Neural cell (in vitro differentiated cells): Measurements from ENCODE around the gene ADRA2A. TPM values are rescaled to one million over a fixed set of nuclear protein-coding genes. Genes with fewer than 3 reads are reported as not detected.

Experiments
- H2AFZ ChIP-seq: fragments of 200-600, 300-800 bp; sonication (generic), shearing (Covaris generic); 2 replicates; pipeline ENCODE4 v1.6.0; 2014; ENCODE audit warnings: low read depth, mild to moderate bottlenecking, antibody characterized with exemption, low read length, moderate library complexity
- H3F3A ChIP-seq: fragments of 200-600 bp; shearing (Covaris generic); 2 replicates; pipeline ENCODE4 v1.6.1; 2016; ENCODE audit warnings: mild to moderate bottlenecking, moderate library complexity, mixed read lengths, antibody characterized with exemption, low read length; ENCODE audit not compliant: insufficient read depth, poor library complexity, severe bottlenecking
- H3K27ac ChIP-seq: fragments of 200-600, 300-800 bp; sonication (generic), shearing (Covaris generic); 2 replicates; pipeline ENCODE4 v1.5.1; 2014; ENCODE audit warnings: mild to moderate bottlenecking, low read length, moderate library complexity
- H3K27me3 ChIP-seq: fragments of 300-800, 200-600 bp; sonication (generic), shearing (Covaris generic); 2 replicates; pipeline ENCODE4 v1.6.0; 2014; ENCODE audit warnings: mild to moderate bottlenecking, low read depth, low read length, moderate library complexity; ENCODE audit not compliant: insufficient read depth
- H3K36me3 ChIP-seq: fragments of 300-800, 200-600 bp; sonication (generic), shearing (Covaris generic); 2 replicates; pipeline ENCODE4 v1.5.1; 2014; ENCODE audit warnings: mild to moderate bottlenecking, antibody characterized with exemption, low read length, moderate library complexity; ENCODE audit not compliant: insufficient read depth
- H3K4me2 ChIP-seq: fragments of 300-800, 200-600 bp; sonication (generic), shearing (Covaris generic); 2 replicates; pipeline ENCODE4 v1.6.0; 2014; ENCODE audit warnings: mild to moderate bottlenecking, low read length
- H3K4me3 ChIP-seq: fragments of 300-800, 200-600 bp; sonication (generic), shearing (Covaris generic); 2 replicates; pipeline ENCODE4 v1.5.1; 2014; ENCODE audit warnings: mild to moderate bottlenecking, low read length, moderate library complexity
- H3K79me2 ChIP-seq: fragments of 200-600 bp; shearing (Covaris generic); replicated peaks from 2 replicates; pipeline ENCODE4 v1.6.0; 2014; ENCODE audit warnings: mild to moderate bottlenecking, low read length, moderate library complexity; ENCODE audit not compliant: insufficient read depth
- H3K9ac ChIP-seq: fragments of 300-800, 200-600 bp; sonication (generic), shearing (Covaris generic); 2 replicates; pipeline ENCODE4 v1.6.1; 2016; ENCODE audit warnings: mild to moderate bottlenecking, low read length, mixed read lengths
- H3K9me2 ChIP-seq: fragments of 200-600 bp; shearing (Covaris generic); 2 replicates; pipeline ENCODE4 v1.6.1; 2016; ENCODE audit warnings: mild to moderate bottlenecking, low read length, mixed read lengths; ENCODE audit not compliant: insufficient read depth
- H3K9me3 ChIP-seq: fragments of 200-600, 300-800 bp; sonication (generic), shearing (Covaris generic); 2 replicates; pipeline ENCODE4 v1.6.1; 2016; ENCODE audit warnings: mild to moderate bottlenecking, mixed run types, low read length, moderate library complexity, mixed read lengths
- H4K20me1 ChIP-seq: fragments of 200-600 bp; shearing (Covaris generic); 2 replicates; pipeline ENCODE4 v1.6.1; 2016; ENCODE audit warnings: mild to moderate bottlenecking, mixed run types; ENCODE audit not compliant: insufficient read depth
- EP300 ChIP-seq: fragments of 450-650 bp; conservative IDR thresholded peaks from 2 replicates; pipeline ENCODE4 v1.6.1; 2014; ENCODE audit warnings: antibody characterized with exemption, mild to moderate bottlenecking, moderate library complexity; ENCODE audit not compliant: poor library complexity, severe bottlenecking
- EZH2 ChIP-seq: fragments of 200-600, 300-800 bp; shearing (Covaris generic), sonication (generic); IDR thresholded peaks from 2 replicates; pipeline ENCODE4 v1.6.1; 2014; ENCODE audit warnings: antibody characterized with exemption, low read length, borderline replicate concordance, mild to moderate bottlenecking; ENCODE audit not compliant: insufficient read depth, poor library complexity, severe bottlenecking
- MXI1 ChIP-seq: fragments of 450-650 bp; conservative IDR thresholded peaks from 2 replicates; pipeline ENCODE4 v1.6.1; 2014; ENCODE audit warnings: antibody characterized with exemption, mild to moderate bottlenecking; ENCODE audit not compliant: poor library complexity, severe bottlenecking
- POLR2AphosphoS5 ChIP-seq: IDR thresholded peaks from 2 replicates; pipeline ENCODE4 v1.6.1; 2012
- RAD21 ChIP-seq: fragments of 450-650 bp; conservative IDR thresholded peaks from 2 replicates; pipeline ENCODE4 v1.6.1; 2014; ENCODE audit warnings: antibody characterized with exemption, mild to moderate bottlenecking, moderate library complexity
- SMC3 ChIP-seq: fragments of 450-650 bp; conservative IDR thresholded peaks from 2 replicates; pipeline ENCODE4 v1.6.1; 2014; ENCODE audit warnings: antibody characterized with exemption, mild to moderate bottlenecking, moderate library complexity; ENCODE audit not compliant: poor library complexity
- TAF1 ChIP-seq: IDR thresholded peaks from 2 replicates; pipeline ENCODE4 v1.6.1; 2012; ENCODE audit warnings: low read depth
- polyA plus RNA-seq: library from polyadenylated mRNA; depleted of rRNA; stranded (reverse); fragments of >200 nt; gene quantifications from 2 replicates; pipeline ENCODE4 v1.2.3, GENCODE V29; 2014
- TF ChIP-seq, protein P1 (sequence below): fragments of 450-650 bp; IDR thresholded peaks from 2 replicates; pipeline ENCODE4 v1.5.1; 2014; ENCODE audit warnings: antibody characterized with exemption, mild to moderate bottlenecking, moderate library complexity; ENCODE audit not compliant: poor library complexity, severe bottlenecking
- TF ChIP-seq, protein P2 (sequence below): IDR thresholded peaks from 2 replicates; pipeline ENCODE4 v1.6.1; 2012; ENCODE audit warnings: borderline replicate concordance

ADRA2A gene
- polyA plus RNA-seq, 1 donor from 2014 or later: 2.5 TPM

DNA sequence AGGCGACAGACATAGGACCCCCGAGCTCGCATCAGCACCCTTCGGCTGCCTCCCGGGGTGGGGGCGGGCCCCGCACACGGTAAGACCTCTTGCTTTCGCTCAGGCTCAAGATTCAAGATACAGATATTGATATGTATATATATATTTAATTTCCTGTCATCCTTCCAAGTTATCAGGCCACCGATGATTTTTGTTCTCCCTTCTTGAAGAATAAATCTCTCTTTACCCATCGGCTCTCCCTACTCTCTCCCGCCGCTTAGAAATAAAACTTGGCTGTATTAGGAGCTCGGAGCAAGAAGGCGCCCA, 603 bp downstream of the ADRA2A start:
- no peaks in the 10 kb centered on the region for H3K9me2 ChIP-seq
- TF ChIP-seq, protein P1, sequence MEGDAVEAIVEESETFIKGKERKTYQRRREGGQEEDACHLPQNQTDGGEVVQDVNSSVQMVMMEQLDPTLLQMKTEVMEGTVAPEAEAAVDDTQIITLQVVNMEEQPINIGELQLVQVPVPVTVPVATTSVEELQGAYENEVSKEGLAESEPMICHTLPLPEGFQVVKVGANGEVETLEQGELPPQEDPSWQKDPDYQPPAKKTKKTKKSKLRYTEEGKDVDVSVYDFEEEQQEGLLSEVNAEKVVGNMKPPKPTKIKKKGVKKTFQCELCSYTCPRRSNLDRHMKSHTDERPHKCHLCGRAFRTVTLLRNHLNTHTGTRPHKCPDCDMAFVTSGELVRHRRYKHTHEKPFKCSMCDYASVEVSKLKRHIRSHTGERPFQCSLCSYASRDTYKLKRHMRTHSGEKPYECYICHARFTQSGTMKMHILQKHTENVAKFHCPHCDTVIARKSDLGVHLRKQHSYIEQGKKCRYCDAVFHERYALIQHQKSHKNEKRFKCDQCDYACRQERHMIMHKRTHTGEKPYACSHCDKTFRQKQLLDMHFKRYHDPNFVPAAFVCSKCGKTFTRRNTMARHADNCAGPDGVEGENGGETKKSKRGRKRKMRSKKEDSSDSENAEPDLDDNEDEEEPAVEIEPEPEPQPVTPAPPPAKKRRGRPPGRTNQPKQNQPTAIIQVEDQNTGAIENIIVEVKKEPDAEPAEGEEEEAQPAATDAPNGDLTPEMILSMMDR: no peak
- TF ChIP-seq, protein P2, sequence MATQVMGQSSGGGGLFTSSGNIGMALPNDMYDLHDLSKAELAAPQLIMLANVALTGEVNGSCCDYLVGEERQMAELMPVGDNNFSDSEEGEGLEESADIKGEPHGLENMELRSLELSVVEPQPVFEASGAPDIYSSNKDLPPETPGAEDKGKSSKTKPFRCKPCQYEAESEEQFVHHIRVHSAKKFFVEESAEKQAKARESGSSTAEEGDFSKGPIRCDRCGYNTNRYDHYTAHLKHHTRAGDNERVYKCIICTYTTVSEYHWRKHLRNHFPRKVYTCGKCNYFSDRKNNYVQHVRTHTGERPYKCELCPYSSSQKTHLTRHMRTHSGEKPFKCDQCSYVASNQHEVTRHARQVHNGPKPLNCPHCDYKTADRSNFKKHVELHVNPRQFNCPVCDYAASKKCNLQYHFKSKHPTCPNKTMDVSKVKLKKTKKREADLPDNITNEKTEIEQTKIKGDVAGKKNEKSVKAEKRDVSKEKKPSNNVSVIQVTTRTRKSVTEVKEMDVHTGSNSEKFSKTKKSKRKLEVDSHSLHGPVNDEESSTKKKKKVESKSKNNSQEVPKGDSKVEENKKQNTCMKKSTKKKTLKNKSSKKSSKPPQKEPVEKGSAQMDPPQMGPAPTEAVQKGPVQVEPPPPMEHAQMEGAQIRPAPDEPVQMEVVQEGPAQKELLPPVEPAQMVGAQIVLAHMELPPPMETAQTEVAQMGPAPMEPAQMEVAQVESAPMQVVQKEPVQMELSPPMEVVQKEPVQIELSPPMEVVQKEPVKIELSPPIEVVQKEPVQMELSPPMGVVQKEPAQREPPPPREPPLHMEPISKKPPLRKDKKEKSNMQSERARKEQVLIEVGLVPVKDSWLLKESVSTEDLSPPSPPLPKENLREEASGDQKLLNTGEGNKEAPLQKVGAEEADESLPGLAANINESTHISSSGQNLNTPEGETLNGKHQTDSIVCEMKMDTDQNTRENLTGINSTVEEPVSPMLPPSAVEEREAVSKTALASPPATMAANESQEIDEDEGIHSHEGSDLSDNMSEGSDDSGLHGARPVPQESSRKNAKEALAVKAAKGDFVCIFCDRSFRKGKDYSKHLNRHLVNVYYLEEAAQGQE: no peak
- TF ChIP-seq RAD21 (no peak), EP300 (no peak), MXI1 (no peak), EZH2 (no peak), TAF1 (no peak), POLR2AphosphoS5 (no peak), SMC3 (no peak)
- H3K27ac ChIP-seq: no peak overlapping the region
- peaks cover 6% of the 10 kb centered on the region for H3K9me3 ChIP-seq
- peak overlapping the region; percentile 68 for H3K9ac ChIP-seq
- H4K20me1 ChIP-seq: no peaks in the 10 kb centered on the region
- H3K36me3 ChIP-seq: no peaks in the 10 kb centered on the region
- peak overlapping the region; percentile 79 for H3K4me2 ChIP-seq
- no peaks in the 10 kb centered on the region for H3K79me2 ChIP-seq
- no peaks in the 10 kb centered on the region for H3F3A ChIP-seq
- no peak overlapping the region for H2AFZ ChIP-seq
- H3K4me3 ChIP-seq: peak overlapping the region; percentile 88
- H3K27me3 ChIP-seq: peaks cover 39% of the 10 kb centered on the region

DNA sequence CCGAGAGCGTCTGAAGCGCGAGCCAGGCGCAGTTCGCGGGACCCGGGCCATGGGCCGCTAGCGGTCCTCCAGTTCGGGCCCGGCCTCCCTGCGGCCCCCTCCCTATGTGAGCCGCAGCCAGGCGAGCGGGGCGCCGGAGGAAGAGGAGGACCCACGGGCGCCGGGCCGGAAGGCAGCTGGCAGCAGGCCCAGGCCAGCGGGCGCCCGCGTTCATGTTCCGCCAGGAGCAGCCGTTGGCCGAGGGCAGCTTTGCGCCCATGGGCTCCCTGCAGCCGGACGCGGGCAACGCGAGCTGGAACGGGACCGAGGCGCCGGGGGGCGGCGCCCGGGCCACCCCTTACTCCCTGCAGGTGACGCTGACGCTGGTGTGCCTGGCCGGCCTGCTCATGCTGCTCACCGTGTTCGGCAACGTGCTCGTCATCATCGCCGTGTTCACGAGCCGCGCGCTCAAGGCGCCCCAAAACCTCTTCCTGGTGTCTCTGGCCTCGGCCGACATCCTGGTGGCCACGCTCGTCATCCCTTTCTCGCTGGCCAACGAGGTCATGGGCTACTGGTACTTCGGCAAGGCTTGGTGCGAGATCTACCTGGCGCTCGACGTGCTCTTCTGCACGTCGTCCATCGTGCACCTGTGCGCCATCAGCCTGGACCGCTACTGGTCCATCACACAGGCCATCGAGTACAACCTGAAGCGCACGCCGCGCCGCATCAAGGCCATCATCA, 1.1 kb downstream of the ADRA2A start:
- Histone ChIP-seq H3K27ac (no peak overlapping the region), H3K27me3 (peaks cover 39% of the 10 kb centered on the region)
- TF ChIP-seq, protein P1: no peak
- TF ChIP-seq EP300 (no peak), TAF1 (no peak)
- TF ChIP-seq, protein P2: no peak

More for the DNA sequence above, 1.1 kb downstream of the ADRA2A start:
- Histone ChIP-seq H3K79me2 (no peaks in the 10 kb centered on the region), H3K4me2 (no peak overlapping the region), H2AFZ (no peak overlapping the region), H4K20me1 (no peaks in the 10 kb centered on the region), H3K36me3 (no peaks in the 10 kb centered on the region), H3K9ac (peak overlapping the region; percentile 68), H3K4me3 (peak overlapping the region; percentile 88), H3K9me2 (no peaks in the 10 kb centered on the region), H3F3A (no peaks in the 10 kb centered on the region), H3K9me3 (peaks cover 6% of the 10 kb centered on the region)
